Measurements from ENCODE around the gene CRYGN.

Gene CRYGN

GRCh38 chr7:151389096-151389767, 50.7 kb downstream of the CRYGN start:
- no peak for DNase-seq

- no peak for DNase-seq
These were observed 51.5 kb downstream of the CRYGN start for GRCh38 chr7:151388430-151388829.

- no peak for DNase-seq
These were observed 52.0 kb downstream of the CRYGN start for GRCh38 chr7:151388007-151388297.

- no peak for DNase-seq
These were observed 52.6 kb downstream of the CRYGN start for GRCh38 chr7:151387161-151388006.

GRCh38 chr7:151386301-151387160, 53.4 kb downstream of the CRYGN start:
- no peak for DNase-seq

- DNase-seq: no peak
These were observed 54.2 kb downstream of the CRYGN start for GRCh38 chr7:151385626-151386300.

- no peak for DNase-seq
These were observed 54.9 kb downstream of the CRYGN start for GRCh38 chr7:151384776-151385625.

- no peak for DNase-seq
These were observed 55.6 kb downstream of the CRYGN start for GRCh38 chr7:151384352-151384697.

GRCh38 chr7:151383638-151384351, 56.1 kb downstream of the CRYGN start:
- no peak for DNase-seq

- DNase-seq: peak; percentile 71
These were observed 57.7 kb downstream of the CRYGN start for GRCh38 chr7:151382079-151382885.

GRCh38 chr7:151381348-151382078, 58.4 kb downstream of the CRYGN start:
- peak; percentile 75 for DNase-seq

GRCh38 chr7:151381098-151381347, 58.9 kb downstream of the CRYGN start:
- no peak for DNase-seq

GRCh38 chr7:151380199-151381097, 59.5 kb downstream of the CRYGN start:
- no peak for DNase-seq

- no peak for DNase-seq
These were observed 60.3 kb downstream of the CRYGN start for GRCh38 chr7:151379534-151380198.

GRCh38 chr7:151379193-151379520, 60.8 kb downstream of the CRYGN start:
- no peak for DNase-seq

All from central memory CD4-positive, alpha-beta T cell (primary cell).